ENCODE measurements around the gene DTX3. TPM values are rescaled to one million over a fixed set of nuclear protein-coding genes. Genes with fewer than 3 reads are reported as not detected.
"Not testable (repeated sequence)": the region's sequence is repeated elsewhere in the genome, so short reads cannot be mapped to it uniquely, and the experiment has no call there.

The DTX3 gene
- total RNA-seq, 1 donor from 2014 or later, result 7.2 TPM

DNA sequence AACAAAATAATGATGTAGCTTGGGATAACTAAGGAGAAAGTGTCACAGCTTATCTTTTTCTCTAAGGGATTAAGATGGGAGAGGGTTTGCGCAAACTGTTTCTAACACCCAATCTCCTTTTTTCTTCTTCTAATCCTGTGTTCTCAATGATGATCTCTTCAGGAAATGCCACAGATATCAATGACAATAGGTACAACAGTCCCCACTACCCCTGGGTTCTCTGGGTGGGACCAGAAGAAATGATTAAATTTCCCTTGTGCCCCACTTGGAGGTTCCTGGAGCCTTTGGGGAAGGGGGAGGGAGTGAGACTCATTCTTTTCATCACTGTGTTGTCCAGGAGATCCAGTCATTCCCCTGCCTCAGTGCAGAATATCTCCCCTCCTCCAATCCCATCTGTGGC is 22.2 kb upstream of the DTX3 start:
- DNase-seq (ENCODE audit: low spot score), result peak; percentile 28

GRCh38 chr12:57583008-57583831 is 21.4 kb upstream of the DTX3 start:
- DNase-seq (ENCODE audit: low spot score), result peak; percentile 78

GRCh38 chr12:57584050-57584449 is 20.6 kb upstream of the DTX3 start:
- no peak for DNase-seq (ENCODE audit: low spot score)

DNA sequence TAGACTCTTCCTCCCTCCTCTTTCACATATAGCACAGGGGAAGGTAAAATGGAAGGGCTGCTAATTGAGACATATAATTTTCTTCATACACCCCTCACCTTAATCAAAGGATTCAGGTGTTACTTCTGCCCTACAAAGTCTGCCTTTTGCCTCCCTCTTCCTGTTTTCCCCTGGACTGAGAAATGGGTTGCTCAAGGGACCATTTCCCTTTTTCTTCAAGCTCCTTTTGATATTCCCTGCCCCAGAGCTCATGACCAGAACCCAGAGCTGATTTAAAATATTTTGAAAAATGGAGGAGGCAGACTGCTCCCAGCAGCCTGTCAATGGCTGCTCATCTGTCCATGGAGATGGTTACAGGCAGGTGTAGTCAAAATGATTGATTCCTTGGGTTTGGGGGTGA is 19.9 kb upstream of the DTX3 start:
- no peak for DNase-seq (ENCODE audit: low spot score)

DNA sequence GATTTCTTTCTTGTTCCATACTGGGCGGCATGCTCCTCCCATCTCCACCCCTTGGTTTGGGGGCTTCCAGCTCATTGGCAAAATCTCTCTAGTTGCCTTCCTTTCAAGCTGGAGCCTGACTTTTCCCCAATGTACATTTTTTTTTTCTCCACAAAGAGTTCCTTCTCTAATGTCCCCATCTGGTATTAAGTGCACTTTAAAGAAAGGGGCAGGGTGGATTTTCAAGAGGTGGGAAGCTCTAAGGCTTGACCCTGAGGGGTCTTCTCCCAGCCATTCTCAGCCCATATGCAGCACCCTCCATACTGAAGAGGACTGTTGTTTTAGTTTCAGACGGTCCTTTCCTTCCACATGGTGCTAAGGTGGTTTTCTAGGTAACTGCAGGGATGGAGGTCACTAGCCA is 19.5 kb upstream of the DTX3 start:
- no peak for DNase-seq (ENCODE audit: low spot score)

DNA sequence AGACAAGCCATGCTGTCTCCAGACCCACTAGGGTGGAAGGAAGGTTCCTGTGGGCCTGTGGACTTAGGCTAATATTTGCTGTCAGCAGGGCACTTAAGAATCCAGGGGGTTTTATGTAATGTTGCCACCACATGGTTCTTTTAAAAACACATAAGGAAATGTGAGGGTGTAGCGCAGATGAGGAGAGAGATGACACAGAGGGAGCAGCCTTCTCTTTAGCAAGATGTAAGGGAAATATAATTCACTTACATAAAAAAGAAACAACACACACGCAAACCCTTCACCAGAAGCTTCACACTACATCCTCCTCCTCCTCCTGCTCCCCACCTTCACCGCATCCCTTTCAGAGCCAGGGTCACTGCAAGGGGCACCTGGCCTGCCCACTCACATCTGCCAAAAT is 18.5 kb upstream of the DTX3 start:
- no peak for DNase-seq (ENCODE audit: low spot score)

DNA sequence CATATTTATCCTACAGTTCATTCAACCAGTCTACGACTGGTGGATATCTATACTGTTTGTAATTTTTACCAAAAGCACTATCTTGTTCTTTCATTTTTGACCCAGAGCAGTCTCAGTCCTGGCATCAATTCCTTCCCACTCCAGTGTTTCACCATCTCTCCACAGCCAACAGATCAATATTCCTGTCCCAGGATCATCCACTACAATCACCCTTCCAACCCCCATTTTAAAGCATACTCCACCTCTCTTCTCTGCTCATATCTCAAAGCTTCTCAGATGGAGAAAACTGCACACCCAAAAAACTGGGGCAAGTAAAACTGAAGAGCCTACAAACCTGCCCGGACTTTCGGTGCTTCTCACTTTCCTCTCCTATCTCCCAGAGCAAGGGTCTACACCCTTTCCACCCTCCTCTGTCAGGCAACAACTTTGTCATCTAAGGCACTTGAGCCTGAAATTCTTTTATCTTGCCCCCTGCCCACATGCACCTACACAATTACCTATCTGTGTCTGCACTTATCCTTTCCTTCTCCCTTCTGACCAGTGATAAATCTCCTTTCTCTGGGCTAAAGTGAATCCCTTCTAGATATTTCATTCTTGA is 17.7 kb upstream of the DTX3 start:
- no peak for DNase-seq (ENCODE audit: low spot score)

DNA sequence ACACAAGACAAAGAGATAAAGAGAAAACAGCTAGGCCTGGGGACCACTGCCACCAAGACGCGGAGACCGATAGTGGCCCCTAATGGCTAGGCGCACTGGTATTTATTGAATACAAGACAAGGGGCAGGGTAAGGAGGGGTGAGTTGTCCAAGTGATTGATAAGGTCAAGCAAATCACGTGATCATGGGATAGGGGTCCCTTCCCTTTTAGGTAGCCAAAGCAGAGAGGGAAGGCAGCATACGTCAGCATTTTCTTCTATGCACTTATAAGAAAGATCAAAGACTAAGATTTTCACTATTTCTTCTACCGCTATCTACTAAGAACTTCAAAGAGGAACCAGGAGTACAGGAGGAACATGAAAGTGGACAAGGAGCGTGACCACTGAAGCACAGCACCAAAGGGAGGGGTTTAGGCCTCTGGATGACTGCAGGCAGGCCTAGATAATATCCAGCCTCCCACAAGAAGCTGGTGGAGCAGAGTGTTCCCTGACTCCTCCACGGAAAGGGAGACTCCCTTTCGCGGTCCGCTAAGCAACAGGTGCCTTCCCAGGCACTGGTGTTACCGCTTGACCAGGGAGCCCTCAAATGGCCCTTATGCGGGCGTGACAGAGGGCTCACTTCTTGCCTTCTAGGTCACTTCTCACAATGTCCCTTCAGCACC is 15.5 kb upstream of the DTX3 start:
- DNase-seq (ENCODE audit: low spot score), result not testable (repeated sequence)

DNA sequence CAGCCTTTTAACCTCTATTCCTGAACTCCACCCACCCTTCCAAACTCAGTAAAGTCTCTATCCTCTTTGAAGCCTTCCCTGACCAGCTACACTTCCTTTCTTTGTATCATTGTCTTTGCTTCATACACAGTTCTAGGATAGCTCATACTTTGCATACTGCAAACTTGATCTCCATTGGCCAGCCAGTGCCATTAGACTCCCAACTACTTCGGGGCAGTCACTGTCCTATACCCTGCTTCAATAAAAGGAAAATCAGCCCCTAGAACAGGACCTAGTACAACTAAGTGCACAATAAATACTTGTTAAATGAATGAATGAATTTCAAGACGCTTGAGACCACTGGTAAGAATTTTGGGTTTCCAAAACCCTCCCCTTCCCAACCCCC is 14.2 kb upstream of the DTX3 start:
- no peak for DNase-seq (ENCODE audit: low spot score)

GRCh38 chr12:57590864-57591781 is 13.5 kb upstream of the DTX3 start, which contains the start of gene PIP4K2C:
PIP4K2C (plus strand) TSS chr12:57591192; CDS start chr12:57591290, 98 bp downstream.
- DNase-seq (ENCODE audit: low spot score), result peak; percentile 94

DNA sequence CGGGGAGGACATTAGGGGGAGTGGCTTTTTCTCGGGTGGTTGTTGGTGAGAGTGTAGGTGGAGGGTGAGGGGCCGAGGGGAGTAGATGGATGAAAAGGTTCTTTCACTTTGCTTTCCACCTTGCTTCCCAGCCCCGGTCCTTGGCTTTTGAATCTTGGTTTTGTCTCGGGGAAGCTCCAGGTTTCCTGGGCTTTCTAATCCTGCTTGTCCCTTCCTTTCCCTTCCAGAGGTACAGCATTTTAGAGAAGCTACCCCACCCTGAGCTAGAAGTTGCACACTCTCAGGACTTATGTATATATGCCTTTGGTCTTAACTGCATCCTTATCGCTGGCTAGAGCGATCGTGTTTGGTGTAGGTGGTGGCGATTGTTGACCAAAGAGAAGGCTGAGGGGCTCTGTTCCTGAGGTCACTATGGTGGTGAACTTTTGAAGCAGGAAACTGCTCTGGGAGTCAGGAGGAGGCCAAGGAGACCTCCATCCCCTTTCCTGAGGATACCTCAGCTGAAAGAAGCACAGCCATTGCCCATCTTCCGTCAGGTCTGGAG is 12.8 kb upstream of the DTX3 start:
- no peak for DNase-seq (ENCODE audit: low spot score)

GRCh38 chr12:57592551-57593165 is 12.0 kb upstream of the DTX3 start:
- no peak for DNase-seq (ENCODE audit: low spot score)

- DNase-seq (ENCODE audit: low spot score), result no peak
Measured at GRCh38 chr12:57593187-57593586, 11.4 kb upstream of the DTX3 start.

DNA sequence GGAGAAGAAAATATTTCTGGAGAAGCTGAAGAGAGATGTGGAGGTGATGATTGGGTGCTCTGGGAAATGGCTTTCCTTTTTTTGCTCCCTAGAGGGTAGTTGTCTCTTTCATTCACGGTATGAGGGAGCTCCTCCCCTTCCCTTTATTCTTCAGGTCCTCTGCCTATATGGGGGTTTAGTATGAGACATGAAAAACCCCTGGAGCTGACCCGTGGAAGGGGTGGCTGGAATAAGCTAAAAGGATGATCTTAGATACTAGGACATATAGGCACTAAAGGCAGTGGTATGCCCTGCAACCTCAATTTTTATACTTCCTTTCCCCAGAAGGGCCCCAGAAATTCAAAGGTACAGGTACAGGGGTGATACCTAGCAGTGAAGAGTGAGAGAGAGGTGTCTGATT is 4.2 kb upstream of the DTX3 start:
- no peak for DNase-seq (ENCODE audit: low spot score)

GRCh38 chr12:57602544-57602943 is 2.1 kb upstream of the DTX3 start:
- no peak for DNase-seq (ENCODE audit: low spot score)

DNA sequence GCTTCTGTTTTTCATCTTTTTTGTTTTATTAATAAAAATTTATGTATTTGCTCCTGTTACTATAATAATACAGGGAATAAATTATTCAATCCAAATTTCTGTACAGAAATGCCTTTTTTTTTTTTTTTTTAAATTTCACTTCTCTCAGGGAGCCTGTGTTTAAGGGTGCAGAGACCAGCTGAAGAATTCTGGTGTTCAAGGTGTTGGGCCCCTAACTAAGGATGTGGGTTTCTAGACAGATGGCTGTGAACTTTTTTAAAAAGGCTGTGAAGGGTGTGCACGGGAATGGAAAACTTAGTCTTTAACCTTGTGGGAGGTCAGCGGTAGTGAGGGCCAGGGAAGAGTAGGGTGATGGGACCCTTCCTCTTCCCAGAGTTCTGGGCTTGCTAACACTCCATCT is 1.3 kb upstream of the DTX3 start:
- DNase-seq (ENCODE audit: low spot score), result no peak

GRCh38 chr12:57603815-57604453 is 690 bp upstream of the DTX3 start:
- DNase-seq (ENCODE audit: low spot score), result peak; percentile 39

- DNase-seq (ENCODE audit: low spot score), result peak; percentile 89
Measured at GRCh38 chr12:57604992-57605810, 577 bp downstream of the DTX3 start.

DNA sequence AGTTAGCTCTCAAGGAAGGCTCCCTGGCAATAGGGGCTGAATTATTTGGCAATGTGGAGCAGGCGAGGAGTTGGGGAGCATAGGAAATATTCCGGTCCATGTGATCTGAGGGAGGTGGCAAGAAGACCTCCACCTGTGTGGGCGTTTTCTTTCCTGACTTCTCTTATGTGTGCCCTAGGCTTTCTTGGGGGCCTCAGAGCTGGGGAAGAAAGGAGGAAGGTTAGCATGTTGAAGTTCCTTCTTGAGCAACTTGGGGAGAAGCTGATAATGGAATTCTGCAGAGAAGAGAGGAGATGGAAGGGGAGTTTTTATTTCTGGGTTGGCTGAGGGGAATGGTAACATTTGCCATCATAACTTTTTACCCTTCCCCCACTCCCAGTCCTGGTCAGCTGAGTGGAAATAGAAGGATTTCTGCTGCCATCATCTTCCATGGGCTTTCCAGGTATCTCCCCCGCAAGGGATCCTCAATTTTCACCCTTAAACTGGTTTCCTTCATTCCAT is 1.2 kb downstream of the DTX3 start:
- peak; percentile 2 for DNase-seq (ENCODE audit: low spot score)

Measured in mesenteric fat pad (tissue), 1 donor.